Stimulated activated CD4-positive, alpha-beta T cell treated with anti-CD3 and anti-CD28 coated beads, Interleukin-15, amount 100 ng/mL, for 48 hours (primary cell): Measurements from ENCODE around the gene FOXE3.
A peak's percentile ranks its signal among the peaks of the same experiment; 100 is the strongest.

Experiments used
- DNase-seq, 2 donors: peaks; one replicate each; pipeline ENCODE4 v3.0.0-alpha.2; 2020; ENCODE audit warnings: low read depth in 2 of 2

Gene FOXE3

GRCh38 chr1:47415728-47416318 lies at the start of gene FOXE3:
FOXE3 (plus strand) TSS chr1:47416285; CDS start chr1:47416316, 31 bp downstream.
- no peak for DNase-seq

- no peak for DNase-seq
These were observed 48.4 kb upstream of the FOXE3 start for GRCh38 chr1:47367651-47368050.

GRCh38 chr1:47371016-47371517 lies 45.0 kb upstream of the FOXE3 start:
- DNase-seq, result no peak

GRCh38 chr1:47374501-47374900 lies 41.6 kb upstream of the FOXE3 start:
- no peak for DNase-seq

GRCh38 chr1:47378147-47378546 lies 37.9 kb upstream of the FOXE3 start:
- DNase-seq, result no peak

- DNase-seq, result no peak
These were observed 35.4 kb upstream of the FOXE3 start for GRCh38 chr1:47380699-47381098.

- no peak for DNase-seq
These were observed 33.6 kb upstream of the FOXE3 start for GRCh38 chr1:47382399-47382983.

GRCh38 chr1:47384083-47384482 lies 32.0 kb upstream of the FOXE3 start:
- DNase-seq, result no peak

- no peak for DNase-seq
These were observed 31.1 kb upstream of the FOXE3 start for GRCh38 chr1:47385020-47385419.

- DNase-seq, result no peak
These were observed 29.8 kb upstream of the FOXE3 start for GRCh38 chr1:47386268-47386667.

GRCh38 chr1:47388030-47388890 lies 27.8 kb upstream of the FOXE3 start:
- no peak for DNase-seq

GRCh38 chr1:47388891-47389238 lies 27.2 kb upstream of the FOXE3 start:
- DNase-seq, result peak; percentile 13 to 32

GRCh38 chr1:47389731-47390130 lies 26.4 kb upstream of the FOXE3 start:
- DNase-seq, result no peak

GRCh38 chr1:47390843-47391242 lies 25.2 kb upstream of the FOXE3 start:
- DNase-seq, result no peak

- DNase-seq, result no peak
These were observed 22.9 kb upstream of the FOXE3 start for GRCh38 chr1:47393141-47393540.

- DNase-seq, result no peak
These were observed 20.7 kb upstream of the FOXE3 start for GRCh38 chr1:47395433-47395832.

- no peak for DNase-seq
These were observed 19.4 kb upstream of the FOXE3 start for GRCh38 chr1:47396671-47397196.

GRCh38 chr1:47399138-47399845 lies 16.8 kb upstream of the FOXE3 start:
- DNase-seq, result no peak

GRCh38 chr1:47399846-47400155 lies 16.3 kb upstream of the FOXE3 start:
- DNase-seq, result no peak

GRCh38 chr1:47401761-47402160 lies 14.3 kb upstream of the FOXE3 start:
- DNase-seq, result no peak

GRCh38 chr1:47402591-47402990 lies 13.5 kb upstream of the FOXE3 start:
- no peak for DNase-seq

- no peak for DNase-seq
These were observed 12.7 kb upstream of the FOXE3 start for GRCh38 chr1:47403321-47403910.
